ENCODE results near the gene KCTD13.

DNA sequence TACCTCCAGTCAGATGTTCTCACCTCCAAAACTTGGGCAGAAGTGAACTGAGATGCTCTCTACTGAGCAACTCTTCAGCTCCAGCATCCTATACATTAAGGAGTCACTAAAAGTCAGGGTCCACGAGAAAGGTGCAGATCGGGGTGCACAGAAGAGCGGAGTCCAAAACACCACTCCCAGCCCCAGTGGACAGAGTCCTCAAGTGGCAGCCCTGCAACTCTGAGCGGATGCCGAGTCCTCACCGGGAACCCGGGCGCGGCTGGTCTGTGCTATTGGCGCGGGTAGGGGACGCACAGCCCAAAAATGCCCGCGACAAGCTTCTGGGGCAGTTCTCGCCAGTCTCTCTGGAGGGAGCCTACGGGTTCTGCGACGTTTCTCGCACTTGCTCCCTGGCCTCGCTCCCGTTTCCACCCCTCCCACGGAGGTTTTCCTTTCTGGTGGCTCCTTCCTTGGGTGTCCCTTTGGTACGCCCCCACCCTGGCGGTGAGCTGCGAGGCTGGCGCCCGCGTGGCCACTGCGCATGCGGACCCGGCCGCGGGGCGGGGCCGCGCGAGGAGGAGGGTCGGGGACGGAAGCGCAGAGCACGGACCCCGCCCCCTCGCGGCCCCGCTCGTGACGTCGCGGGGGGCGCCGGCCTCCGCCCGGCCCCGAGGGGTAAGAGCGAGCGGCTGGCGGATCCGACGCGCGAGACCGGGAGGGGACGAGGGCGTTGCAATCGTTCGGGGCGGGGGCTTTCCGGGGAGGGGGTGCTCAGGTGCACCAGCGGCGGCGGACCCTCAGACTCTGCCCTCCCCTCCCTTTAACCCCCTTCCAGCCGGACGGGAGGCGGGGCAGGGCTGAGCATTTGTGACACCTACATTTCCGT is 35.7 kb upstream of the KCTD13 start, which contains the start of gene TMEM219:
- TF ChIP-seq POLR2AphosphoS5 (IDR thresholded peaks at IDR 0.05) = peak; percentile 78 to 90
- TF ChIP-seq, protein P1, sequence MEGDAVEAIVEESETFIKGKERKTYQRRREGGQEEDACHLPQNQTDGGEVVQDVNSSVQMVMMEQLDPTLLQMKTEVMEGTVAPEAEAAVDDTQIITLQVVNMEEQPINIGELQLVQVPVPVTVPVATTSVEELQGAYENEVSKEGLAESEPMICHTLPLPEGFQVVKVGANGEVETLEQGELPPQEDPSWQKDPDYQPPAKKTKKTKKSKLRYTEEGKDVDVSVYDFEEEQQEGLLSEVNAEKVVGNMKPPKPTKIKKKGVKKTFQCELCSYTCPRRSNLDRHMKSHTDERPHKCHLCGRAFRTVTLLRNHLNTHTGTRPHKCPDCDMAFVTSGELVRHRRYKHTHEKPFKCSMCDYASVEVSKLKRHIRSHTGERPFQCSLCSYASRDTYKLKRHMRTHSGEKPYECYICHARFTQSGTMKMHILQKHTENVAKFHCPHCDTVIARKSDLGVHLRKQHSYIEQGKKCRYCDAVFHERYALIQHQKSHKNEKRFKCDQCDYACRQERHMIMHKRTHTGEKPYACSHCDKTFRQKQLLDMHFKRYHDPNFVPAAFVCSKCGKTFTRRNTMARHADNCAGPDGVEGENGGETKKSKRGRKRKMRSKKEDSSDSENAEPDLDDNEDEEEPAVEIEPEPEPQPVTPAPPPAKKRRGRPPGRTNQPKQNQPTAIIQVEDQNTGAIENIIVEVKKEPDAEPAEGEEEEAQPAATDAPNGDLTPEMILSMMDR (IDR thresholded peaks at IDR 0.05) = peak; percentile 33 to 59 (median 59)
